HEK293 (cell line): ENCODE measurements around the gene TOM1L2.

Experiments used
- CTCF ChIA-PET: fragments of 350-600 bp; formaldehyde crosslinking; extraction: SDS; loops from one replicate; lab custom pipeline; 2021; ENCODE audit warnings: antibody characterized with exemption; lab: Yijun Ruan, JAX
- POLR2A ChIA-PET: fragments of 300-600 bp; formaldehyde crosslinking; extraction: SDS; loops from one replicate; lab custom pipeline; 2020; ENCODE audit warnings: antibody characterized with exemption, inconsistent platforms; lab: Yijun Ruan, JAX
- H3K27ac ChIP-seq: fragments of 200-500 bp; sonication (Bioruptor generic); 2 replicates; pipeline ENCODE4 v1.5.1; 2014; ENCODE audit warnings: low read depth, low read length, control low read depth, inconsistent platforms; ENCODE audit errors: extremely low read depth
- H3K36me3 ChIP-seq, 2 experiments: fragments of 200-500 bp in 1 of 2; sonication (Bioruptor generic) in 1 of 2; 1 replicate in 1 of 2; 2 replicates in 1 of 2; pipeline ENCODE4 v1.5.1; 2014 to 2017; ENCODE audit warnings: inconsistent platforms in 2 of 2, low read length in 2 of 2; ENCODE audit not compliant: control insufficient read depth in 2 of 2, insufficient read depth in 1 of 2
- H3K4me1 ChIP-seq: fragments of 200-500 bp; sonication (Bioruptor generic); 2 replicates; pipeline ENCODE4 v1.5.1; 2014; ENCODE audit warnings: mild to moderate bottlenecking, low read length, inconsistent platforms; ENCODE audit not compliant: control insufficient read depth, insufficient read depth
- H3K4me3 ChIP-seq: 2 replicates; pipeline ENCODE4 v1.5.1; 2011; ENCODE audit warnings: low read depth, mild to moderate bottlenecking, control low read depth, low read length, moderate library complexity
- H3K9me3 ChIP-seq: fragments of 200-500 bp; sonication (Bioruptor generic); 2 replicates; pipeline ENCODE4 v1.5.1; 2014; ENCODE audit warnings: low read depth, low read length, inconsistent platforms; ENCODE audit not compliant: control insufficient read depth, insufficient read depth
- ELK4 ChIP-seq: IDR thresholded peaks from 2 replicates; pipeline ENCODE4 v1.6.1; 2011; ENCODE audit warnings: mild to moderate bottlenecking, low read depth, low read length, borderline replicate concordance
- HIC1 ChIP-seq: fragments of 450-650 bp; formaldehyde crosslinking; IDR thresholded peaks from 2 replicates; pipeline ENCODE4 v1.5.1; 2016; ENCODE audit warnings: missing biosample characterization, missing genetic modification characterization
- HOXD13 ChIP-seq: sonication (generic); formaldehyde crosslinking; IDR thresholded peaks from 2 replicates; pipeline ENCODE4 v1.8.0; 2022; ENCODE audit warnings: missing genetic modification reagents, borderline replicate concordance
- KLF8 ChIP-seq: fragments of 450-650 bp; formaldehyde crosslinking; IDR thresholded peaks from 2 replicates; pipeline ENCODE4 v1.5.1; 2016; ENCODE audit warnings: missing biosample characterization, missing genetic modification characterization
- KLF9 ChIP-seq: fragments of 450-650 bp; formaldehyde crosslinking; IDR thresholded peaks from 2 replicates; pipeline ENCODE4 v1.5.1; 2016; ENCODE audit warnings: missing biosample characterization, missing genetic modification characterization, low read depth
- PRDM1 ChIP-seq: fragments of 450-650 bp; formaldehyde crosslinking; IDR thresholded peaks from 2 replicates; pipeline ENCODE4; 2016; ENCODE audit warnings: missing biosample characterization, missing genetic modification characterization
- ZBTB11 ChIP-seq: fragments of 450-650 bp; formaldehyde crosslinking; conservative IDR thresholded peaks from 2 replicates; pipeline ENCODE4 v1.5.1; 2016; ENCODE audit warnings: low read depth, missing biosample characterization, missing genetic modification characterization
- ZBTB7A ChIP-seq: fragments of 450-650 bp; formaldehyde crosslinking; IDR thresholded peaks from 2 replicates; pipeline ENCODE4 v1.5.1; 2016; ENCODE audit warnings: low read depth, missing biosample characterization, missing genetic modification characterization
- ZNF155 ChIP-seq: fragments of 450-650 bp; formaldehyde crosslinking; IDR thresholded peaks from 2 replicates; pipeline ENCODE4 v1.5.1; 2016; ENCODE audit warnings: missing biosample characterization, missing genetic modification characterization
- ZNF214 ChIP-seq: fragments of 450-650 bp; formaldehyde crosslinking; IDR thresholded peaks from 2 replicates; pipeline ENCODE4 v1.5.1; 2017; ENCODE audit warnings: missing biosample characterization, mild to moderate bottlenecking, missing genetic modification characterization, borderline replicate concordance
- ZNF221 ChIP-seq: fragments of 450-650 bp; formaldehyde crosslinking; IDR thresholded peaks from 2 replicates; pipeline ENCODE4 v1.5.1; 2017; ENCODE audit warnings: missing biosample characterization, missing genetic modification characterization, borderline replicate concordance
- ZNF266 ChIP-seq: fragments of 450-650 bp; formaldehyde crosslinking; IDR thresholded peaks from 2 replicates; pipeline ENCODE4 v1.5.1; 2016; ENCODE audit warnings: missing biosample characterization, missing genetic modification characterization, low read depth
- ZNF324 ChIP-seq: fragments of 450-650 bp; formaldehyde crosslinking; IDR thresholded peaks from 2 replicates; pipeline ENCODE4 v1.5.1; 2016; ENCODE audit warnings: missing biosample characterization, missing genetic modification characterization
- ZNF335 ChIP-seq: fragments of 450-650 bp; formaldehyde crosslinking; conservative IDR thresholded peaks from 2 replicates; pipeline ENCODE4 v1.5.1; 2016; ENCODE audit warnings: missing biosample characterization, missing genetic modification characterization
- ZNF341 ChIP-seq: fragments of 450-650 bp; formaldehyde crosslinking; IDR thresholded peaks from 2 replicates; pipeline ENCODE4; 2016; ENCODE audit warnings: low read depth, missing biosample characterization, missing genetic modification characterization
- ZNF366 ChIP-seq: fragments of 450-650 bp; formaldehyde crosslinking; conservative IDR thresholded peaks from 2 replicates; pipeline ENCODE4 v1.5.1; 2016; ENCODE audit warnings: missing biosample characterization, missing genetic modification characterization
- ZNF37A ChIP-seq: fragments of 450-650 bp; IDR thresholded peaks from 2 replicates; pipeline ENCODE4 v1.5.1; 2018; ENCODE audit warnings: missing biosample characterization, missing genetic modification characterization
- ZNF624 ChIP-seq: fragments of 450-650 bp; formaldehyde crosslinking; IDR thresholded peaks from 2 replicates; pipeline ENCODE4 v1.5.1; 2017; ENCODE audit warnings: missing biosample characterization, missing genetic modification characterization
- ZNF626 ChIP-seq: fragments of 450-650 bp; sonication (Bioruptor Pico); formaldehyde crosslinking; IDR thresholded peaks from 2 replicates; pipeline ENCODE4 v1.5.1; 2018; ENCODE audit warnings: missing biosample characterization, missing genetic modification characterization, inconsistent platforms
- ZNF629 ChIP-seq: fragments of 450-650 bp; formaldehyde crosslinking; IDR thresholded peaks from 2 replicates; pipeline ENCODE4 v1.5.1; 2017; ENCODE audit warnings: missing biosample characterization, missing genetic modification characterization
- ZNF639 ChIP-seq: fragments of 450-650 bp; formaldehyde crosslinking; IDR thresholded peaks from 2 replicates; pipeline ENCODE4 v1.5.1; 2016; ENCODE audit warnings: missing biosample characterization, missing genetic modification characterization
- ZNF664 ChIP-seq: fragments of 450-650 bp; formaldehyde crosslinking; IDR thresholded peaks from 2 replicates; pipeline ENCODE4 v1.5.1; 2016; ENCODE audit warnings: missing biosample characterization, missing genetic modification characterization
- ZNF785 ChIP-seq: fragments of 450-650 bp; formaldehyde crosslinking; IDR thresholded peaks from 2 replicates; pipeline ENCODE4 v1.5.1; 2016; ENCODE audit warnings: missing biosample characterization, missing genetic modification characterization

The TOM1L2 gene

GRCh38 chr17:17897442-17897841 is 74.8 kb downstream of the TOM1L2 start:
- POLR2A ChIA-PET, result no interaction called here
- Histone ChIP-seq H3K4me3 (no peak overlapping the region), H3K9me3 (no peaks in the 10 kb centered on the region), H3K4me1 (0 out of 2 replicates have a peak, but pooled peaks cover 5% of the 10 kb centered on the region), H3K36me3 (peaks cover 3 to 47% of the 10 kb centered on the region in 2 experiments; a peak in 2 of 3 replicates), H3K27ac (no peak overlapping the region)
- CTCF ChIA-PET, result interaction anchor here (0.9 to 6.2 kb wide), 3 partner anchors 11 to 136 kb away, joined by 3 to 48 read pairs (median 8); no protein-coding TSS in a partner anchor
- no peak for TF ChIP-seq KLF9 (tag by site-specific recombination)
- TF ChIP-seq ZNF37A (tag by site-specific recombination), result no peak
- no peak for TF ChIP-seq ZNF214
- TF ChIP-seq ZBTB11 (tag by site-specific recombination), result no peak
- TF ChIP-seq, all 188 proteins: peak for 0

GRCh38 chr17:17896746-17897145 is 75.5 kb downstream of the TOM1L2 start:
- ChIA-PET POLR2A (no interaction called here), CTCF (interaction anchor here (0.9 to 6.2 kb wide), 3 partner anchors 11 to 137 kb away, joined by 3 to 48 read pairs (median 8); no protein-coding TSS in a partner anchor)
- TF ChIP-seq ZNF341, result no peak
- TF ChIP-seq ELK4, result no peak
- TF ChIP-seq PRDM1, result no peak
- TF ChIP-seq HOXD13 (CRISPR knock-in tag), result no peak
- TF ChIP-seq ZNF335 (tag by site-specific recombination), result no peak
- Histone ChIP-seq H3K4me3 (no peak overlapping the region), H3K9me3 (no peaks in the 10 kb centered on the region), H3K4me1 (0 out of 2 replicates have a peak, but pooled peaks cover 5% of the 10 kb centered on the region), H3K36me3 (peaks cover 3 to 50% of the 10 kb centered on the region in 2 experiments; a peak in 2 of 3 replicates), H3K27ac (no peak overlapping the region)

GRCh38 chr17:17893801-17894644 is 78.2 kb downstream of the TOM1L2 start:
- Histone ChIP-seq H3K4me1 (no peaks in the 10 kb centered on the region), H3K36me3 (peaks cover 3 to 50% of the 10 kb centered on the region in 2 experiments; a peak in 1 of 3 replicates), H3K27ac (no peak overlapping the region), H3K9me3 (no peaks in the 10 kb centered on the region), H3K4me3 (no peak overlapping the region)
- POLR2A ChIA-PET, result no interaction called here
- CTCF ChIA-PET, result interaction anchor here (0.6 to 5.9 kb wide), 5 partner anchors 25 to 454 kb away, joined by 3 to 121 read pairs (median 4); no protein-coding TSS in a partner anchor
- TF ChIP-seq HIC1, result no peak
- TF ChIP-seq KLF8 (tag by site-specific recombination), result no peak
- no peak for TF ChIP-seq ZNF221 (tag by site-specific recombination)
- no peak for TF ChIP-seq ZNF664
- no peak for TF ChIP-seq ZNF629 (tag by site-specific recombination)
- TF ChIP-seq ZNF785 (tag by site-specific recombination), result no peak
- no peak for TF ChIP-seq ZNF624 (tag by site-specific recombination)
- no peak for TF ChIP-seq ZNF626 (tag by site-specific recombination)
- no peak for TF ChIP-seq ZNF639 (tag by site-specific recombination)
- TF ChIP-seq ZNF324, result no peak
- no peak for TF ChIP-seq ZBTB7A (tag by site-specific recombination)
- TF ChIP-seq ZNF366, result no peak
- TF ChIP-seq ZNF266, result no peak
- TF ChIP-seq ZNF155 (tag by site-specific recombination), result no peak
